ENCODE results near the gene LPCAT2.

Gene LPCAT2

GRCh38 chr16:55480228-55480655, 28.6 kb upstream of the LPCAT2 start:
- no peak for DNase-seq (ENCODE audit: low spot score)

GRCh38 chr16:55481023-55481422, 27.8 kb upstream of the LPCAT2 start:
- DNase-seq (ENCODE audit: low spot score): no peak

- no peak for DNase-seq (ENCODE audit: low spot score)
Measured at GRCh38 chr16:55482056-55482455, 26.8 kb upstream of the LPCAT2 start.

- no peak for DNase-seq (ENCODE audit: low spot score)
Measured at GRCh38 chr16:55487048-55487803, 21.6 kb upstream of the LPCAT2 start.

- no peak for DNase-seq (ENCODE audit: low spot score)
Measured at GRCh38 chr16:55488306-55488705, 20.6 kb upstream of the LPCAT2 start.

GRCh38 chr16:55489119-55489955, 19.5 kb upstream of the LPCAT2 start:
- DNase-seq (ENCODE audit: low spot score): no peak

- no peak for DNase-seq (ENCODE audit: low spot score)
Measured at GRCh38 chr16:55489956-55490265, 19.0 kb upstream of the LPCAT2 start.

- no peak for DNase-seq (ENCODE audit: low spot score)
Measured at GRCh38 chr16:55490301-55490700, 18.6 kb upstream of the LPCAT2 start.

GRCh38 chr16:55491691-55492090, 17.2 kb upstream of the LPCAT2 start:
- no peak for DNase-seq (ENCODE audit: low spot score)

- no peak for DNase-seq (ENCODE audit: low spot score)
Measured at GRCh38 chr16:55492756-55493380, 16.0 kb upstream of the LPCAT2 start.

GRCh38 chr16:55494994-55495421, 13.9 kb upstream of the LPCAT2 start:
- no peak for DNase-seq (ENCODE audit: low spot score)

- DNase-seq (ENCODE audit: low spot score): no peak
Measured at GRCh38 chr16:55495616-55496289, 13.1 kb upstream of the LPCAT2 start.

- no peak for DNase-seq (ENCODE audit: low spot score)
Measured at GRCh38 chr16:55496509-55497145, 12.2 kb upstream of the LPCAT2 start.

- no peak for DNase-seq (ENCODE audit: low spot score)
Measured at GRCh38 chr16:55497558-55497957, 11.3 kb upstream of the LPCAT2 start.

- no peak for DNase-seq (ENCODE audit: low spot score)
Measured at GRCh38 chr16:55498101-55498500, 10.8 kb upstream of the LPCAT2 start.

GRCh38 chr16:55499281-55499680, 9.6 kb upstream of the LPCAT2 start:
- no peak for DNase-seq (ENCODE audit: low spot score)

- no peak for DNase-seq (ENCODE audit: low spot score)
Measured at GRCh38 chr16:55499951-55500529, 8.8 kb upstream of the LPCAT2 start.

- no peak for DNase-seq (ENCODE audit: low spot score)
Measured at GRCh38 chr16:55500530-55501011, 8.3 kb upstream of the LPCAT2 start.

- DNase-seq (ENCODE audit: low spot score): no peak
Measured at GRCh38 chr16:55501549-55502322, 7.1 kb upstream of the LPCAT2 start.

GRCh38 chr16:55502801-55503366, 6.0 kb upstream of the LPCAT2 start:
- no peak for DNase-seq (ENCODE audit: low spot score)
